SU-DHL-6 (cell line): Measurements from ENCODE around the gene TUBAL3.

Source experiments
- H2AFZ ChIP-seq: fragments of 200-600 bp; sonication (generic); 2 replicates; pipeline ENCODE4 v1.6.1; 2014; ENCODE audit warnings: low read depth, mild to moderate bottlenecking, moderate library complexity, mixed read lengths, antibody characterized with exemption, low read length; ENCODE audit not compliant: severe bottlenecking
- H3F3A ChIP-seq: fragments of 200-600 bp; shearing (Covaris generic); 2 replicates; pipeline ENCODE4 v1.6.0; 2016; ENCODE audit warnings: antibody characterized with exemption, mild to moderate bottlenecking; ENCODE audit not compliant: insufficient read depth
- H3K27ac ChIP-seq: fragments of 200-600 bp; sonication (generic); 2 replicates; pipeline ENCODE4 v1.5.1; 2016; ENCODE audit warnings: low read depth, mild to moderate bottlenecking, low read length, moderate library complexity, mixed read lengths
- H3K27me3 ChIP-seq: fragments of 200-600 bp; sonication (generic), shearing (Covaris generic); 2 replicates; pipeline ENCODE4 v1.6.0; 2014; ENCODE audit warnings: mild to moderate bottlenecking, low read length
- H3K36me3 ChIP-seq: fragments of 200-600 bp; sonication (generic); 2 replicates; pipeline ENCODE4 v1.6.1; 2014; ENCODE audit warnings: mild to moderate bottlenecking, low read length, mixed read lengths
- H3K4me2 ChIP-seq: fragments of 300-600, 200-600 bp; shearing (Covaris generic), sonication (generic); 2 replicates; pipeline ENCODE4 v1.6.0; 2014; ENCODE audit warnings: low read length, low read depth, mild to moderate bottlenecking; ENCODE audit not compliant: poor library complexity, severe bottlenecking
- H3K4me3 ChIP-seq: fragments of 200-600 bp; sonication (generic); 2 replicates; pipeline ENCODE4 v1.5.1; 2014; ENCODE audit warnings: antibody characterized with exemption, low read length, mild to moderate bottlenecking, mixed read lengths; ENCODE audit not compliant: insufficient read depth, poor library complexity, severe bottlenecking
- H3K79me2 ChIP-seq: fragments of 200-600 bp; sonication (generic); 2 replicates; pipeline ENCODE4 v1.6.1; 2014; ENCODE audit warnings: mild to moderate bottlenecking, low read length, moderate library complexity; ENCODE audit not compliant: insufficient read depth
- H3K9ac ChIP-seq: fragments of 200-600 bp; sonication (generic); 2 replicates; pipeline ENCODE4 v1.7.0; 2014; ENCODE audit warnings: mild to moderate bottlenecking, low read length
- H3K9me2 ChIP-seq: fragments of 200-600 bp; sonication (generic); replicated peaks from 2 replicates; pipeline ENCODE4 v1.6.1; 2014; ENCODE audit warnings: low read length; ENCODE audit not compliant: insufficient read depth
- H3K9me3 ChIP-seq: fragments of 200-600 bp; sonication (generic); 2 replicates; pipeline ENCODE4 v1.6.1; 2014; ENCODE audit warnings: low read length, mixed read lengths; ENCODE audit not compliant: insufficient read depth
- H4K20me1 ChIP-seq: fragments of 200-600 bp; sonication (generic); 2 replicates; pipeline ENCODE4 v1.6.1; 2014; ENCODE audit warnings: low read depth, mild to moderate bottlenecking, antibody characterized with exemption, low read length, moderate library complexity, mixed read lengths
- EZH2phosphoT487 ChIP-seq: fragments of 200-600 bp; sonication (generic), shearing (Covaris generic); conservative IDR thresholded peaks from 2 replicates; pipeline ENCODE4 v1.6.1; 2018; ENCODE audit warnings: mild to moderate bottlenecking, antibody characterized with exemption, low read length, moderate library complexity, mixed read lengths
- TF ChIP-seq, protein P1 (sequence below): fragments of 200-600 bp; sonication (generic); IDR thresholded peaks from one replicate; pipeline ENCODE4 v1.5.1; 2017; ENCODE audit warnings: antibody characterized with exemption, mild to moderate bottlenecking, low read length, moderate library complexity; ENCODE audit not compliant: insufficient read depth, poor library complexity, severe bottlenecking

The TUBAL3 gene

GRCh38 chr10:5419466-5420094 lies 15.0 kb upstream of the TUBAL3 start:
- peaks cover 97% of the 10 kb centered on the region for H3K79me2 ChIP-seq
- TF ChIP-seq EZH2phosphoT487 = no peak
- TF ChIP-seq, protein P1, sequence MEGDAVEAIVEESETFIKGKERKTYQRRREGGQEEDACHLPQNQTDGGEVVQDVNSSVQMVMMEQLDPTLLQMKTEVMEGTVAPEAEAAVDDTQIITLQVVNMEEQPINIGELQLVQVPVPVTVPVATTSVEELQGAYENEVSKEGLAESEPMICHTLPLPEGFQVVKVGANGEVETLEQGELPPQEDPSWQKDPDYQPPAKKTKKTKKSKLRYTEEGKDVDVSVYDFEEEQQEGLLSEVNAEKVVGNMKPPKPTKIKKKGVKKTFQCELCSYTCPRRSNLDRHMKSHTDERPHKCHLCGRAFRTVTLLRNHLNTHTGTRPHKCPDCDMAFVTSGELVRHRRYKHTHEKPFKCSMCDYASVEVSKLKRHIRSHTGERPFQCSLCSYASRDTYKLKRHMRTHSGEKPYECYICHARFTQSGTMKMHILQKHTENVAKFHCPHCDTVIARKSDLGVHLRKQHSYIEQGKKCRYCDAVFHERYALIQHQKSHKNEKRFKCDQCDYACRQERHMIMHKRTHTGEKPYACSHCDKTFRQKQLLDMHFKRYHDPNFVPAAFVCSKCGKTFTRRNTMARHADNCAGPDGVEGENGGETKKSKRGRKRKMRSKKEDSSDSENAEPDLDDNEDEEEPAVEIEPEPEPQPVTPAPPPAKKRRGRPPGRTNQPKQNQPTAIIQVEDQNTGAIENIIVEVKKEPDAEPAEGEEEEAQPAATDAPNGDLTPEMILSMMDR = no peak
- peaks cover 8% of the 10 kb centered on the region; the same call in 1 of the 2 replicates for H3K9me3 ChIP-seq
- H3K4me3 ChIP-seq = no peak overlapping the region
- H3K4me2 ChIP-seq = no peak overlapping the region
- no peak overlapping the region for H2AFZ ChIP-seq
- H3K9me2 ChIP-seq = no peaks in the 10 kb centered on the region
- peaks cover 10% of the 10 kb centered on the region; the same call in 1 of the 2 replicates for H3K36me3 ChIP-seq
- H4K20me1 ChIP-seq = peaks cover 3% of the 10 kb centered on the region
- no peak overlapping the region for H3K9ac ChIP-seq
- no peak overlapping the region for H3K27ac ChIP-seq
- H3F3A ChIP-seq = peaks cover 5% of the 10 kb centered on the region; the same call in 1 of the 2 replicates
- no peaks in the 10 kb centered on the region for H3K27me3 ChIP-seq

DNA sequence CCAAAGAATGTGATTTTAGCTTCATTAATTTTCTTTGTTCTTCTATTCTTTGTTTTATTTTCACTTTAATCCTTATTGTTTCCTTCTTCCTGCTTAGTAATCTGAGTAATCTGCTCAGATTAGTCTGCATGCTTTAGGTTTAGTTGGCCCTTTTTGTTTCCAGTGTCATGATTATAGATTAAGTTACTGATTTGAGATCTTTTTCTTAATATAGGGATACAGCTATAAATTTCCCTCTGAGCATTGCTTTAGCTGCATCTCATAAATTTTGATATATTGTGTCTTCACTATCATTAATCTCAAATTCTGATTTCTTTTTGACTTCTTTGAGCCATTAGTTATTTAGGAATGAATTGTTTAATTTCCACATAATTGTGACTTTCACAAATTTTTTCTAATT lies 14.0 kb upstream of the TUBAL3 start:
- H3K4me3 ChIP-seq = no peak overlapping the region
- H3K79me2 ChIP-seq = peaks cover 97% of the 10 kb centered on the region
- TF ChIP-seq EZH2phosphoT487 = no peak
- TF ChIP-seq, protein P1 = no peak
- H3K36me3 ChIP-seq = peaks cover 10% of the 10 kb centered on the region; the same call in 1 of the 2 replicates
- H3K9me3 ChIP-seq = peaks cover 8% of the 10 kb centered on the region; the same call in 1 of the 2 replicates
- no peak overlapping the region for H3K9ac ChIP-seq
- no peak overlapping the region for H3K4me2 ChIP-seq
- H3F3A ChIP-seq = peaks cover 4% of the 10 kb centered on the region; the same call in 1 of the 2 replicates
- H4K20me1 ChIP-seq = peaks cover 6% of the 10 kb centered on the region; the same call in 1 of the 2 replicates
- no peaks in the 10 kb centered on the region for H3K9me2 ChIP-seq
- no peaks in the 10 kb centered on the region for H3K27me3 ChIP-seq
- no peak overlapping the region for H2AFZ ChIP-seq
- no peak overlapping the region for H3K27ac ChIP-seq

DNA sequence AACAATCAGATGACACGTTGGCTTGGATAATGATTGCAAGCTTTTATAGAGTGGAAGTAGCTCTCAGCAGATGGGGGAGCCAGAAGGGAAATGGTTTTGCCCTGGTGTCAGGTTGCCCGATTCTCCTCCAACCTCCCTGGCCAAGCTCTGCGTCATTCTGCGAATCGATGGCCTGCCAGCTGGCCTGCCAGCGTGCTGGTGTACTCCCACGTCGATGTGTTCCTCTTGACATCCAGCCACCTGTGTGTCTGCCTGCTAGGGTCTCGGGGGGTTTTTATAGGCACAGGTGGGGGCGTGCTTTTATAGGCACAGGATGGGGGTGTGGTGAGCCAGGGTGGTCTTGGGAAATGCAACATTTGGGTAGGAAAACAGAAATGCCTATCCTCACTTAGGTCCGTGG lies 12.4 kb upstream of the TUBAL3 start:
- TF ChIP-seq, protein P1 = no peak
- TF ChIP-seq EZH2phosphoT487 = no peak
- peaks cover 8% of the 10 kb centered on the region; the same call in 1 of the 2 replicates for H3K9me3 ChIP-seq
- peaks cover 9% of the 10 kb centered on the region; the same call in 1 of the 2 replicates for H4K20me1 ChIP-seq
- no peak overlapping the region for H3K4me2 ChIP-seq
- no peak overlapping the region for H3K9ac ChIP-seq
- no peaks in the 10 kb centered on the region for H3K27me3 ChIP-seq
- H3K4me3 ChIP-seq = no peak overlapping the region
- no peaks in the 10 kb centered on the region for H3K9me2 ChIP-seq
- H3K27ac ChIP-seq = no peak overlapping the region
- H3K36me3 ChIP-seq = peaks cover 10% of the 10 kb centered on the region
- H3K79me2 ChIP-seq = peaks cover 88% of the 10 kb centered on the region
- no peak overlapping the region for H2AFZ ChIP-seq
- H3F3A ChIP-seq = no peaks in the 10 kb centered on the region; the same call in 1 of the 2 replicates
